Psoas muscle (tissue), 8 donors: ENCODE data around the gene CTPS2. TPM values are rescaled to one million over a fixed set of nuclear protein-coding genes. Genes with fewer than 3 reads are reported as not detected.

Experiments
- ATAC-seq, 4 donors: fragments of 200-7000 bp; cut with Tn5 transposase; one replicate each; pipeline ENCODE4 v1.9.1; 2020; ENCODE audit warnings: moderate library complexity in 3 of 4, mild to moderate bottlenecking in 2 of 4
- DNase-seq, 2 donors: peaks; one replicate each; pipeline ENCODE4 v3.0.0-alpha.2; 2020
- H3K27ac ChIP-seq: fragments of 200-600 bp; one replicate; pipeline ENCODE4 v1.8.0; 2022
- H3K27me3 ChIP-seq, 3 donors: fragments of 200-600 bp in 1 of 3; one replicate each; pipeline versions ENCODE4 v1.6.1 to v1.8.0; 2013 to 2022; ENCODE audit warnings: low read length in 2 of 3, mild to moderate bottlenecking in 2 of 3, moderate library complexity in 1 of 3; ENCODE audit not compliant: insufficient read depth in 3 of 3
- H3K36me3 ChIP-seq, 2 donors: fragments of 200-600 bp in 1 of 2; one replicate each; pipeline versions ENCODE4 v1.6.1 to v1.8.0; 2013 to 2022; ENCODE audit warnings: low read depth in 1 of 2, mild to moderate bottlenecking in 1 of 2, moderate library complexity in 1 of 2; ENCODE audit not compliant: insufficient read depth in 1 of 2
- H3K4me1 ChIP-seq: fragments of 200-600 bp; one replicate; pipeline ENCODE4 v1.8.0; 2022
- H3K4me3 ChIP-seq: fragments of 200-600 bp; one replicate; pipeline ENCODE4 v1.8.0; 2022; ENCODE audit warnings: mild to moderate bottlenecking
- H3K9me3 ChIP-seq: fragments of 200-600 bp; one replicate; pipeline ENCODE4 v1.8.0; 2022
- CTCF ChIP-seq: fragments of 200-600 bp; IDR thresholded peaks from one replicate; pipeline ENCODE4 v1.8.0; 2022; ENCODE audit warnings: antibody characterized with exemption
- WGBS, 3 donors: extraction: QIAGEN DNeasy Blood & Tissue Kit; methylation state at CpG; one replicate each; pipeline versions ENCODE4 v1.1.6 to v1.1.7; 2013; 5-methylcytosine and 5-hydroxymethylcytosine counted together
- intact Hi-C, 2 donors: fragments of 100-400 bp; cut with DNase I; formaldehyde crosslinking; loops; one replicate each; pipeline versions ENCODE4 v1.11.0 to v1.14.2; 2022
- polyA plus RNA-seq, 3 donors: library from polyadenylated mRNA; stranded (reverse); fragments of 200-250 nt; gene quantifications; one replicate each; pipeline ENCODE4 v1.2.3, GENCODE V29; 2013
- total RNA-seq, 4 donors: library from RNA; stranded (reverse); fragmentation: NEBNext Ultra II Directional in 2 of 4; extraction: Animal tissue kit (Norgen Biotek cat#: 25700) in 2 of 4; gene quantifications; one replicate each; pipeline versions ENCODE4 v1.2.1 to v1.2.4, GENCODE V29; 2021 to 2023
- donor health status: healthy with polysubstance abuse.
- donor health status: DM: no; HTN: no; CAD: no; lungs with moderate emphysema.
- donor health status: Bipolar disorder and iron deficiency.
- donor health status: healthy.
- donor health status: DM: yes; HTN: yes; CAD: no.
- donor health status: DM: no; HTN: no; CAD: no.
- donor health status: DM: no; HTN: no; CAD: no.
- donor health status: DM: yes; HTN: yes; CAD: no.

CTPS2 gene
- total and polyA plus RNA-seq, 7 donors: 1.1 to 3.8 (median 2.5) TPM

DNA sequence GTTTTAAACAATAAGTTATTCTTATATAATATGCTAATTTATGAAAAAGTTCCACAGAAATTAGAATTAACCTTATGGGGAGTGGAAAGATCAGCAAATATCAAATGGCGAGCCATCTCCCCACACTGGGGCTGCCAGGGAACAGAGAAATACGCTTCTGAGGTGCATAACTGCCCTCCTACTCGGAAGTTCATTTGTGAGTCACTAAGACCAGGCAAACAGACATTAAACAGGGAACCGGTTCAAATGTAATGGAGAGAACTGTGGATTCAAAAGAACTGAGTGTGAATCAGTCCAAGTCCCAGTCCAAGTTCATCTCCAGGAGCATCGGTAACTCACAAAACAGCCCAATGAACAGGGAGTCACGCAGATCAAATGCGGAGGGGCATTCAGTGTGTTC is 73.9 kb downstream of the CTPS2 start:
- WGBS, 3 donors: 95 to 99% (median 97%) methylated on average over 7 of the region's 7 CpGs
- Histone ChIP-seq H3K27me3 (no peaks in the 10 kb centered on the region), H3K27ac (no peak overlapping the region), H3K4me3 (no peak overlapping the region), H3K9me3 (no peaks in the 10 kb centered on the region), H3K36me3 (peaks cover 0 to 9% of the 10 kb centered on the region in 2 donors), H3K4me1 (no peaks in the 10 kb centered on the region)
- DNase-seq: no peak
- TF ChIP-seq CTCF: no peak
- no peak for ATAC-seq
- intact Hi-C loops: no loop called here

DNA sequence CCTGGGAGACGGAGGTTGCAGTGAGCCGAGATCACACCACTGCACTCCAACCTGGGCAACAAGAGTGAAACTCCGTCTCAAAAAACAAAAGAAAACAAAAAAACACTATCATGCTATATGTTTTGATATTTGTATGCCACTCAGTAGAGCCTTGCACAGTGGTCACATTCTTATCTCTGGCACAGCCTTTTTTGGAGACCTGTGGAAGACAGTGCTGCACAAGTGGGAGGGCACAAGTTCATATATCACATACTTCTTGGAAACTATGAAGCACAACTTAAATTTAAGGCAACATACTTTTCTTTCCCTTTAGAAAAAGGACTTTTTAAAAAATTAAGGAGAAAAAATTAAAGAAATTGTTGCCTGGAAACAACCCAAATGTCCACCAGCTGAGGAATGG is 76.9 kb downstream of the CTPS2 start:
- Histone ChIP-seq H3K4me3 (no peak overlapping the region), H3K9me3 (no peaks in the 10 kb centered on the region), H3K27ac (no peak overlapping the region), H3K36me3 (peaks cover 0 to 9% of the 10 kb centered on the region in 2 donors), H3K4me1 (no peaks in the 10 kb centered on the region), H3K27me3 (no peaks in the 10 kb centered on the region)
- DNase-seq: no peak
- intact Hi-C loops: no loop called here
- 94 to 99% (median 97%) methylated on average over 3 of the region's 3 CpGs for WGBS, 3 donors
- no peak for TF ChIP-seq CTCF
- no peak for ATAC-seq

DNA sequence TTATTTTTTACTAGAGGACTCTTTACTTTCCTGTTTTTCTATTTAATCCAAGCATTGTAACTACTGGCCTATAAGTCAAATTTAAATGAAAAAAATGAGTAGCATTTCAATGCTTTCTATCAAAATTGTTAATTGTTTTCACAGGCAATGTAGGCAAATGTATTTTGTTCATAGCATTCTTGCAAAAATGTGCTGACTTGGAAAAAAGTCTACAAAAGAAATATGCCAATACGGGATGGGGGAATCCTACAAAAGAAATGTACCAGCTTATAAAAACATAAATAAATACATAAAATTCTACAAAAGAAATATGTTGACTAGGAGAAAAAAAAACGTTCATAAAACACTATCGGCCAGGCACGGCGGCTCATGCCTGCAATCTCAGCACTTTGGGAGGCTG is 77.4 kb downstream of the CTPS2 start:
- Histone ChIP-seq H3K27me3 (no peaks in the 10 kb centered on the region), H3K9me3 (no peaks in the 10 kb centered on the region), H3K4me3 (no peak overlapping the region), H3K27ac (no peak overlapping the region), H3K4me1 (no peaks in the 10 kb centered on the region), H3K36me3 (peaks cover 0 to 9% of the 10 kb centered on the region in 2 donors)
- intact Hi-C loops: no loop called here
- TF ChIP-seq CTCF: no peak
- ATAC-seq (no peak), DNase-seq (no peak)
- WGBS, 3 donors: 89 to 99% (median 92%) methylated on average over 5 of the region's 5 CpGs

- ATAC-seq: no peak
- 63 to 79% (median 77%) methylated on average over 4 of the region's 4 CpGs for whole genome bisulfite sequencing, 3 donors
- H3K4me1 ChIP-seq: no peaks in the 10 kb centered on the region
- peaks cover 0 to 9% of the 10 kb centered on the region in 2 donors for H3K36me3 ChIP-seq
- H3K27me3 ChIP-seq: no peaks in the 10 kb centered on the region
- H3K9me3 ChIP-seq: no peaks in the 10 kb centered on the region
- no peak for DNase-seq
- no peak overlapping the region for H3K27ac ChIP-seq
- no peak overlapping the region for H3K4me3 ChIP-seq
- intact Hi-C loops: no loop called here
- no peak for TF ChIP-seq CTCF
Observed at GRCh38 chrX:16633754-16634153, 78.7 kb downstream of the CTPS2 start.

DNA sequence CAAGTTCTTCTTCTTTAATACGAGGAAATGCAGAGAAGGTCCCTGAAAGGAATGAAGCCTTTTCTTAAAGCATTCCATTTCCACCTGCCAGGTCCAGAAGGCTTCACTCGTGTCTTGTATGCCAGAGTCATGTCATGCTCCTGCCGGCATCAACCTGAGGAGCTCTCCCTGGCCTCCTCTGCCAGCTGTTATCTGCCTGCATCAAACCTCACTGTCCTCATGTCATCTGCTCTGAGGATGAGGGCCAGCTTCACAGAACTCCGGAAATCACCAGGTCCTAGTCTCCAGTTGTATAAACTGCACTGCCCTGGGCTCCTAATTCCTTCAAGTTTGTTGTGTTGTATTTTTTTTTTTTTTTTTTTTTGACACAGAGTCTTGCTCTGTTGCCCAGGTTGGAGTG is 82.6 kb downstream of the CTPS2 start:
- H3K27ac ChIP-seq: no peak overlapping the region
- H3K4me3 ChIP-seq: no peak overlapping the region
- H3K9me3 ChIP-seq: no peaks in the 10 kb centered on the region
- no peaks in the 10 kb centered on the region for H3K4me1 ChIP-seq
- H3K36me3 ChIP-seq: no peaks in the 10 kb centered on the region
- ATAC-seq (no peak), DNase-seq (no peak)
- intact Hi-C loops: no loop called here
- 71 to 92% (median 80%) methylated on average over 4 of the region's 4 CpGs for WGBS, 3 donors
- no peak for TF ChIP-seq CTCF
- peaks cover 0 to 7% (median 0%) of the 10 kb centered on the region in 3 donors for H3K27me3 ChIP-seq
